Smooth muscle cell (in vitro differentiated cells): ENCODE results near the gene SERTAD1. TPM values are rescaled to one million over a fixed set of nuclear protein-coding genes. Genes with fewer than 3 reads are reported as not detected.

ENCODE experiments used
- DNase-seq: peaks from one replicate; lab custom pipeline; 2025; ENCODE audit not compliant: unreplicated experiment; lab: John Stamatoyannopoulos, UW
- H2AFZ ChIP-seq: fragments of 200-600 bp; sonication (generic); 2 replicates; pipeline ENCODE4 v1.6.0; 2016; ENCODE audit warnings: antibody characterized with exemption, low read depth, mild to moderate bottlenecking
- H3F3A ChIP-seq: fragments of 200-600 bp; sonication (generic); 2 replicates; pipeline ENCODE4 v1.6.0; 2017; ENCODE audit warnings: antibody characterized with exemption, low read depth
- H3K27ac ChIP-seq: fragments of 200-600 bp; sonication (generic); 2 replicates; pipeline ENCODE4 v1.5.1; 2016; ENCODE audit warnings: low read depth, mild to moderate bottlenecking
- H3K27me3 ChIP-seq: fragments of 200-600 bp; sonication (generic); 2 replicates; pipeline ENCODE4 v1.6.1; 2016; ENCODE audit warnings: low read depth, mild to moderate bottlenecking
- H3K36me3 ChIP-seq: fragments of 200-600 bp; sonication (generic); 2 replicates; pipeline ENCODE4 v1.5.1; 2016; ENCODE audit warnings: low read depth
- H3K4me1 ChIP-seq: fragments of 200-600 bp; sonication (generic); 2 replicates; pipeline ENCODE4 v1.5.1; 2016; ENCODE audit warnings: low read depth
- H3K4me2 ChIP-seq: fragments of 200-600 bp; sonication (generic); 2 replicates; pipeline ENCODE4 v1.6.0; 2016; ENCODE audit warnings: mild to moderate bottlenecking
- H3K4me3 ChIP-seq: fragments of 200-600 bp; sonication (generic); 2 replicates; pipeline ENCODE4 v1.5.1; 2016; ENCODE audit warnings: mild to moderate bottlenecking
- H3K79me2 ChIP-seq: fragments of 200-600 bp; sonication (generic); 2 replicates; pipeline ENCODE4 v1.6.0; 2016; ENCODE audit warnings: low read depth, mild to moderate bottlenecking
- H3K9ac ChIP-seq: fragments of 200-600 bp; sonication (generic); 2 replicates; pipeline ENCODE4 v1.6.0; 2016; ENCODE audit warnings: low read depth
- H3K9me3 ChIP-seq: fragments of 200-600 bp; sonication (generic); replicated peaks from 2 replicates; pipeline ENCODE4 v1.5.1; 2016; ENCODE audit warnings: low read depth
- H4K20me1 ChIP-seq: fragments of 200-600 bp; sonication (generic); 2 replicates; pipeline ENCODE4 v1.6.0; 2016; ENCODE audit warnings: low read depth
- CTCF ChIP-seq: fragments of 200-600 bp; sonication (generic); IDR thresholded peaks from 2 replicates; pipeline ENCODE4 v1.5.1; 2017; ENCODE audit warnings: borderline replicate concordance, mild to moderate bottlenecking, antibody characterized with exemption; ENCODE audit not compliant: insufficient read depth, poor library complexity, severe bottlenecking
- WGBS: methylation state at CpG from one replicate; pipeline ENCODE4 v1.1.7; 2016; ENCODE audit warnings: low lambda C conversion rate; 5-methylcytosine and 5-hydroxymethylcytosine counted together
- polyA plus RNA-seq: library from polyadenylated mRNA; unstranded; fragments of >200 nt; fragmentation: Nextera tagmentation; extraction: Ambion mirVana; gene quantifications from 2 replicates; pipeline ENCODE4 v1.2.1, GENCODE V29; 2016
- total RNA-seq: library from RNA; depleted of rRNA; stranded (reverse); fragments of >200 nt; gene quantifications from 2 replicates; pipeline ENCODE4 v1.2.3, GENCODE V29; 2014

The SERTAD1 gene
- total and polyA plus RNA-seq, 2 experiments from 2014 or later = 44.0 to 67.2 TPM

GRCh38 chr19:40453151-40453735 is 27.5 kb upstream of the SERTAD1 start:
- Histone ChIP-seq H3K4me2 (no peak overlapping the region), H3K4me3 (no peak overlapping the region), H3K27ac (no peak overlapping the region), H3K4me1 (no peaks in the 10 kb centered on the region), H3K79me2 (no peaks in the 10 kb centered on the region), H3K9me3 (no peaks in the 10 kb centered on the region), H3K36me3 (no peaks in the 10 kb centered on the region), H4K20me1 (no peaks in the 10 kb centered on the region), H2AFZ (no peak overlapping the region), H3F3A (no peaks in the 10 kb centered on the region), H3K27me3 (no peaks in the 10 kb centered on the region), H3K9ac (no peak overlapping the region)
- no peak for TF ChIP-seq CTCF
- 93% methylated on average over 5 of the region's 5 CpGs for WGBS
- no peak for DNase-seq

- H3K36me3 ChIP-seq = no peaks in the 10 kb centered on the region
- H3K9me3 ChIP-seq = no peaks in the 10 kb centered on the region
- no peak overlapping the region for H3K4me2 ChIP-seq
- H3K9ac ChIP-seq = no peak overlapping the region
- TF ChIP-seq CTCF = no peak
- no peaks in the 10 kb centered on the region for H3K27me3 ChIP-seq
- WGBS = 84% methylated on average over 5 of the region's 5 CpGs
- H3K4me3 ChIP-seq = no peak overlapping the region
- DNase-seq = no peak
- no peaks in the 10 kb centered on the region for H3K79me2 ChIP-seq
- H4K20me1 ChIP-seq = no peaks in the 10 kb centered on the region
- H2AFZ ChIP-seq = no peak overlapping the region
- no peaks in the 10 kb centered on the region for H3F3A ChIP-seq
- no peak overlapping the region for H3K27ac ChIP-seq
- H3K4me1 ChIP-seq = no peaks in the 10 kb centered on the region
Measured at GRCh38 chr19:40452016-40452415, 26.2 kb upstream of the SERTAD1 start.

GRCh38 chr19:40450664-40451063 is 24.9 kb upstream of the SERTAD1 start:
- DNase-seq = no peak
- no peaks in the 10 kb centered on the region for H3K9me3 ChIP-seq
- no peaks in the 10 kb centered on the region for H3K79me2 ChIP-seq
- no peak overlapping the region for H3K9ac ChIP-seq
- no peaks in the 10 kb centered on the region for H3K27me3 ChIP-seq
- no peak overlapping the region for H2AFZ ChIP-seq
- no peaks in the 10 kb centered on the region for H3K36me3 ChIP-seq
- no peaks in the 10 kb centered on the region for H4K20me1 ChIP-seq
- 93% methylated on average over 4 of the region's 4 CpGs for WGBS
- TF ChIP-seq CTCF = no peak
- peaks cover under 1% of the 10 kb centered on the region for H3F3A ChIP-seq
- H3K4me3 ChIP-seq = no peak overlapping the region
- H3K27ac ChIP-seq = no peak overlapping the region
- H3K4me1 ChIP-seq = peaks cover 8% of the 10 kb centered on the region
- H3K4me2 ChIP-seq = no peak overlapping the region

GRCh38 chr19:40449506-40449905 is 23.7 kb upstream of the SERTAD1 start:
- WGBS = 96% methylated on average over 4 of the region's 4 CpGs

More at GRCh38 chr19:40449506-40449905, 23.7 kb upstream of the SERTAD1 start:
- Histone ChIP-seq H2AFZ (no peak overlapping the region), H3K36me3 (no peaks in the 10 kb centered on the region), H3K9ac (no peak overlapping the region), H3K4me1 (peaks cover 14% of the 10 kb centered on the region), H3K4me2 (no peak overlapping the region), H3K27me3 (no peaks in the 10 kb centered on the region), H3K27ac (no peak overlapping the region), H3K79me2 (no peaks in the 10 kb centered on the region), H4K20me1 (no peaks in the 10 kb centered on the region), H3F3A (peaks cover 9% of the 10 kb centered on the region), H3K9me3 (no peaks in the 10 kb centered on the region), H3K4me3 (no peak overlapping the region)
- no peak for TF ChIP-seq CTCF
- no peak for DNase-seq
